Pancreas (tissue), 10 donors: ENCODE results near the gene TMEM150B. TPM values are rescaled to one million over a fixed set of nuclear protein-coding genes. Genes with fewer than 3 reads are reported as not detected.
A peak's percentile ranks its signal among the peaks of the same experiment; 100 is the strongest.

Experiments
- ATAC-seq, 4 donors: fragments of 200-7000 bp; cut with Tn5 transposase; one replicate each; pipeline versions ENCODE4 v1.8.0 to v1.9.1; 2020; ENCODE audit warnings: mild to moderate bottlenecking in 4 of 4, moderate library complexity in 4 of 4
- DNase-seq, 6 donors: peaks; one replicate each; pipeline ENCODE4 v3.0.0-alpha.2; 2020
- FAIRE-seq: peaks from 2 replicates; lab custom pipeline; 2012; peaks lifted over from hg19 to GRCh38; lab: Jason Lieb, UNC
- H3K27ac ChIP-seq, 4 donors: fragments of 200-600 bp; sonication (generic); 1 replicate in 3 of 4; 2 replicates in 1 of 4; pipeline versions ENCODE4 v1.5.0 to v1.8.0; 2020
- H3K27me3 ChIP-seq, 4 donors: fragments of 200-600 bp; one replicate each; pipeline ENCODE4 v1.8.0; 2021
- H3K36me3 ChIP-seq, 3 donors: fragments of 200-600 bp; sonication (generic) in 1 of 3; one replicate each; pipeline versions ENCODE4 v1.5.0 to v1.8.0; 2020 to 2021
- H3K4me1 ChIP-seq, 3 donors: fragments of 200-600 bp; one replicate each; pipeline ENCODE4 v1.8.0; 2021
- H3K4me3 ChIP-seq, 4 donors: fragments of 200-600 bp; sonication (generic) in 2 of 4; one replicate each; pipeline versions ENCODE4 v1.5.0 to v1.8.0; 2020 to 2021
- H3K9me3 ChIP-seq, 4 donors: fragments of 200-600 bp; one replicate each; pipeline ENCODE4 v1.8.0; 2021
- CTCF ChIP-seq, 4 donors: fragments of 200-600 bp; sonication (generic) in 3 of 4; IDR thresholded peaks; one replicate each; pipeline versions ENCODE4 v1.5.0 to v1.8.0; 2021; ENCODE audit warnings: antibody characterized with exemption in 4 of 4
- WGBS, 2 donors: extraction: QIAGEN DNeasy Blood & Tissue Kit; methylation state at CpG; one replicate each; pipeline ENCODE4 v1.1.7; 2013; 5-methylcytosine and 5-hydroxymethylcytosine counted together
- intact Hi-C, 3 donors: fragments of 100-400 bp; cut with DNase I; formaldehyde crosslinking; loops; one replicate each; pipeline versions ENCODE4 v1.11.1 to v1.14.2; 2022
- polyA plus RNA-seq, 2 donors: library from polyadenylated mRNA; stranded (reverse); fragments of 200-250 nt; gene quantifications; one replicate each; pipeline ENCODE4 v1.2.3, GENCODE V29; 2013
- total RNA-seq, 6 donors: library from RNA; stranded (reverse); fragmentation: NEBNext Ultra II Directional in 4 of 6; extraction: Animal tissue kit (Norgen Biotek cat#: 25700) in 4 of 6; gene quantifications; one replicate each; pipeline versions ENCODE4 v1.2.1 to v1.2.4, GENCODE V29; 2021 to 2023
- donor health status: healthy with polysubstance abuse.
- donor health status: DM: no; HTN: no; CAD: no; lungs with moderate emphysema.
- donor health status: DM: no; HTN: no; CAD: no.
- donor health status: control.
- donor health status: control.
- donor health status: Bipolar disorder and iron deficiency.
- donor health status: DM: yes; HTN: yes; CAD: no.
- donor health status: DM: no; HTN: no; CAD: no.
- donor health status: DM: no; HTN: no; CAD: no.
- donor health status: DM: yes; HTN: yes; CAD: no.

The TMEM150B gene
- total and polyA plus RNA-seq, 8 donors, result 0.14 to 1.3 (median 0.57) TPM; not detected in 4

GRCh38 chr19:55308281-55308680, 16.9 kb downstream of the TMEM150B start:
- Histone ChIP-seq H3K9me3 (no peaks in the 10 kb centered on the region), H3K27me3 (no peaks in the 10 kb centered on the region), H3K4me1 (no peaks in the 10 kb centered on the region), H3K27ac (no peak overlapping the region), H3K36me3 (no peaks in the 10 kb centered on the region), H3K4me3 (no peak overlapping the region)
- no peak for DNase-seq
- no peak for TF ChIP-seq CTCF (IDR thresholded peaks at IDR 0.05)
- intact Hi-C loops, result loop anchor here in 1 of 3 donors (10.0 kb wide), 1 partner anchor 67 kb away; the partner anchor contains the start of genes IL11 and TMEM190
- ATAC-seq, result no peak
- 70 to 85% methylated on average over 9 to 11 of the region's 11 CpGs for WGBS, 2 donors
- no peak for FAIRE-seq

GRCh38 chr19:55306712-55307111, 18.4 kb downstream of the TMEM150B start:
- no peak for ATAC-seq
- intact Hi-C loops, result loop anchor here in 1 of 3 donors (10.0 kb wide), 1 partner anchor 68 kb away; the partner anchor contains the start of genes IL11 and TMEM190
- no peak for DNase-seq
- H3K9me3 ChIP-seq, result no peaks in the 10 kb centered on the region
- no peak for TF ChIP-seq CTCF (IDR thresholded peaks at IDR 0.05)
- no peak overlapping the region for H3K4me3 ChIP-seq
- WGBS, 2 donors, result 63 to 76% methylated on average over 3 of the region's 3 CpGs
- no peaks in the 10 kb centered on the region for H3K27me3 ChIP-seq
- H3K4me1 ChIP-seq, result no peaks in the 10 kb centered on the region
- no peaks in the 10 kb centered on the region for H3K36me3 ChIP-seq
- FAIRE-seq, result no peak
- H3K27ac ChIP-seq, result no peak overlapping the region

GRCh38 chr19:55305983-55306562, 19.1 kb downstream of the TMEM150B start:
- DNase-seq (no peak), FAIRE-seq (no peak), ATAC-seq (no peak)
- WGBS, 2 donors, result 75 to 84% methylated on average over 17 of the region's 17 CpGs
- Histone ChIP-seq H3K27me3 (no peaks in the 10 kb centered on the region), H3K27ac (no peak overlapping the region), H3K4me1 (no peaks in the 10 kb centered on the region), H3K36me3 (no peaks in the 10 kb centered on the region), H3K9me3 (no peaks in the 10 kb centered on the region), H3K4me3 (no peak overlapping the region)
- no peak for TF ChIP-seq CTCF (IDR thresholded peaks at IDR 0.05)
- intact Hi-C loops, result loop anchor here in 1 of 3 donors (10.0 kb wide), 1 partner anchor 69 kb away; the partner anchor contains the start of genes IL11 and TMEM190

- H3K36me3 ChIP-seq, result no peaks in the 10 kb centered on the region
- no peak for FAIRE-seq
Observed at GRCh38 chr19:55305491-55305890, 19.6 kb downstream of the TMEM150B start.

More at GRCh38 chr19:55305491-55305890, 19.6 kb downstream of the TMEM150B start:
- H3K27me3 ChIP-seq, result no peaks in the 10 kb centered on the region
- DNase-seq (no peak), ATAC-seq (peak; percentile 44 to 71 (median 58))
- H3K4me3 ChIP-seq, result no peak overlapping the region
- H3K4me1 ChIP-seq, result no peaks in the 10 kb centered on the region
- no peak overlapping the region for H3K27ac ChIP-seq
- no peaks in the 10 kb centered on the region for H3K9me3 ChIP-seq
- intact Hi-C loops, result loop anchor here in 1 of 3 donors (10.0 kb wide), 1 partner anchor 69 kb away; the partner anchor contains the start of genes IL11 and TMEM190
- TF ChIP-seq CTCF (IDR thresholded peaks at IDR 0.05), result no peak
- WGBS, 2 donors, result 71 to 81% methylated on average over 9 of the region's 9 CpGs
